Activated T-helper 17 cell treated with anti-CD3 and anti-CD28 coated beads, Interleukin-2, amount 50 U/mL, for 72 hours (primary cell): Measurements from ENCODE around the gene ITIH1. TPM values are rescaled to one million over a fixed set of nuclear protein-coding genes. Genes with fewer than 3 reads are reported as not detected.

Experiments
- ATAC-seq: fragments of 150-1000 bp; cut with Tn5 transposase; replicated peaks from 2 replicates; pipeline ENCODE4 v1.10.0; 2021; ENCODE audit warnings: mild to moderate bottlenecking, moderate library complexity
- H3K27ac Mint-ChIP-seq: one replicate; pipeline ENCODE4 v1.8.0; 2022; ENCODE audit warnings: mixed read lengths
- H3K27me3 Mint-ChIP-seq: one replicate; pipeline ENCODE4 v1.8.0; 2022; ENCODE audit warnings: mixed read lengths
- H3K36me3 Mint-ChIP-seq: one replicate; pipeline ENCODE4 v1.8.0; 2022; ENCODE audit warnings: low read depth, mild to moderate bottlenecking, mixed read lengths
- H3K4me1 Mint-ChIP-seq: one replicate; pipeline ENCODE4 v1.8.0; 2022; ENCODE audit warnings: mixed read lengths
- H3K4me3 Mint-ChIP-seq: one replicate; pipeline ENCODE4 v1.8.0; 2022; ENCODE audit warnings: mild to moderate bottlenecking, mixed read lengths
- H3K9me3 Mint-ChIP-seq: one replicate; pipeline ENCODE4 v1.8.0; 2022; ENCODE audit warnings: mixed read lengths
- total RNA-seq, 2 donors: library from RNA; stranded (reverse); gene quantifications; one replicate each; pipeline ENCODE4 v1.2.3, GENCODE V29; 2022

ITIH1 gene
- total RNA-seq, 2 donors from 2014 or later: not detected

GRCh38 chr3:52809662-52810377, 32.4 kb downstream of the ITIH1 start:
- Mint-ChIP-seq H3K27me3 (no peaks in the 10 kb centered on the region), H3K4me1 (no peaks in the 10 kb centered on the region), H3K36me3 (no peaks in the 10 kb centered on the region), H3K9me3 (no peaks in the 10 kb centered on the region), H3K27ac (no peak overlapping the region), H3K4me3 (no peak overlapping the region)
- no peak for ATAC-seq

- no peaks in the 10 kb centered on the region for H3K27me3 Mint-ChIP-seq
- no peak overlapping the region for H3K4me3 Mint-ChIP-seq
- H3K36me3 Mint-ChIP-seq: no peaks in the 10 kb centered on the region
- no peaks in the 10 kb centered on the region for H3K4me1 Mint-ChIP-seq
- H3K9me3 Mint-ChIP-seq: no peaks in the 10 kb centered on the region
- ATAC-seq: no peak
- H3K27ac Mint-ChIP-seq: no peak overlapping the region
Observed at GRCh38 chr3:52810923-52811322, 33.5 kb downstream of the ITIH1 start.

DNA sequence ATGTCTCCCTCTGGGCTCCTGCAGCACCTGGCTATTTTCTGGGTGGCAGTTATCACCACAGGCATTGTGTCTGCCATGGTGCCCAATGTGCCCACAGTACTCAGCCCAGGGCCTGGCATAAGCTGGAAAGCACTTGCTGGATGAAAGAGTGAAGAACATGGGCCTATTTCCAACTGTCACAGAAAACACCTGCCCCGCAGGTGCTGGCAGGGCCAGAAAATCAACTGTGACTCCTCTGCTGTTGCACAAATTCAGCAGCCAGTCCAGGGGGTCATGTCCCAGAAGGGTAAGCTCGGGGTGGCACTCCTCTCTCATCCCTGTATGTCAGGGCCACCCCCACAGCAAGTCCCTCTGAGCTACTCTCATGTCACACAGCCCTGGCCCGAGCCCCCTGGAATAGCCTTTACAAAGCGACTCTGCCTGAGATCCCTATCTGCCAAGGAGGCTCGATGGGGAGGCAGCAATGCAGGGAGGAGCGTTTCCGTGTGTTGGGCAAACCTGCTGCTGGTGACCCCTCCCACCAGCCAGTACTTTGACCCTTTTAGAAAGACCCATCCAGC, 34.1 kb downstream of the ITIH1 start:
- Mint-ChIP-seq H3K27me3 (no peaks in the 10 kb centered on the region), H3K4me1 (no peaks in the 10 kb centered on the region), H3K27ac (peak overlapping the region; percentile 42), H3K4me3 (no peak overlapping the region), H3K9me3 (no peaks in the 10 kb centered on the region), H3K36me3 (no peaks in the 10 kb centered on the region)
- no peak for ATAC-seq

DNA sequence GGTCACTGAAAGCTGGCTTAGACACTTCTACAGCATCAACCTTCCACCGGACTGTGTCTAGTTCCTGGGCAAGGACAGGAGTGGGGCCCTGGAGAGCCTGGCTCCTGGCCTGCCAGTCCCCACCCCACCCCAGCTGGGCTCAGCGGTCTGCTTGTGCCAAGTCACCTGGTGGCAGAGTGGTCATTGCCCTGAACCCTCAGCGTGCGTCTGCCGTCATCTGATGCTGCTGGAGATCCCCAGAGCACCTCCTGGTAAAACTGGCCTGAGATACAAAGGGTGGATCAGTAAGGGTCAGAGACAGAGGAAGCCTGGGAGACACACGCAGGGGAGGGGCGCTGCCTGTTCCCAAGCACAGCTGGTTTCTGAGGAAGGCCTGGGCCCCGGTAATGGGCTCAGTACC, 36.4 kb downstream of the ITIH1 start:
- H3K36me3 Mint-ChIP-seq: no peaks in the 10 kb centered on the region
- H3K4me3 Mint-ChIP-seq: no peak overlapping the region
- H3K4me1 Mint-ChIP-seq: no peaks in the 10 kb centered on the region
- no peak overlapping the region for H3K27ac Mint-ChIP-seq
- no peaks in the 10 kb centered on the region for H3K27me3 Mint-ChIP-seq
- no peaks in the 10 kb centered on the region for H3K9me3 Mint-ChIP-seq
- ATAC-seq: no peak

- H3K4me3 Mint-ChIP-seq: no peak overlapping the region
Observed at GRCh38 chr3:52816199-52816598, 38.8 kb downstream of the ITIH1 start.

DNA sequence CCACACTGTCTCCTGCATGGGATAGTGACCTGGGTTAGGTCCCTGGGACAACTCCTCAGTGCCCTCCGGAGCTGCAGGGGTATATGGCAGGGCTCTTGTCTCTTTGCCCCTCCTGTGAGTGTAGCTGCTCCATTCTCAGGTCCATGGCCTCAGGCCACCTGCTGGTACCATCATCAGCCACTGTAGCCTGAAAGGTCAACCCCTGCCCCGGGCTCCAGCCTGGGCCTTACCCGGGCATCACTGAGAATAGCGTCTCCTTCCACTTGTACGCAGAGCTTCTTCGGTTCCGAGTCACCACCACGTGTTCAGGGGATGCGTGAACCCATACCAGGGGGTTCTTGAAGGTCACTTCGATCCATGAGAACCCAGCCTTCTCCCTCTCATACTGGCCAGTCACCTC, 39.3 kb downstream of the ITIH1 start:
- no peak overlapping the region for H3K27ac Mint-ChIP-seq
- H3K27me3 Mint-ChIP-seq: no peaks in the 10 kb centered on the region
- H3K36me3 Mint-ChIP-seq: no peaks in the 10 kb centered on the region

More at GRCh38 chr3:52816199-52816598, 38.8 kb downstream of the ITIH1 start:
- Mint-ChIP-seq H3K27me3 (no peaks in the 10 kb centered on the region), H3K27ac (peak overlapping the region; percentile 30), H3K36me3 (no peaks in the 10 kb centered on the region), H3K4me1 (no peaks in the 10 kb centered on the region), H3K9me3 (no peaks in the 10 kb centered on the region)
- no peak for ATAC-seq

GRCh38 chr3:52817221-52817620, 39.8 kb downstream of the ITIH1 start:
- no peak for ATAC-seq
- no peak overlapping the region for H3K27ac Mint-ChIP-seq
- H3K27me3 Mint-ChIP-seq: no peaks in the 10 kb centered on the region
- H3K4me1 Mint-ChIP-seq: no peaks in the 10 kb centered on the region
- H3K36me3 Mint-ChIP-seq: no peaks in the 10 kb centered on the region
- no peaks in the 10 kb centered on the region for H3K9me3 Mint-ChIP-seq
- H3K4me3 Mint-ChIP-seq: no peak overlapping the region

More for the DNA sequence above, 39.3 kb downstream of the ITIH1 start:
- no peaks in the 10 kb centered on the region for H3K9me3 Mint-ChIP-seq
- H3K4me1 Mint-ChIP-seq: no peaks in the 10 kb centered on the region
- ATAC-seq: no peak
- no peak overlapping the region for H3K4me3 Mint-ChIP-seq

DNA sequence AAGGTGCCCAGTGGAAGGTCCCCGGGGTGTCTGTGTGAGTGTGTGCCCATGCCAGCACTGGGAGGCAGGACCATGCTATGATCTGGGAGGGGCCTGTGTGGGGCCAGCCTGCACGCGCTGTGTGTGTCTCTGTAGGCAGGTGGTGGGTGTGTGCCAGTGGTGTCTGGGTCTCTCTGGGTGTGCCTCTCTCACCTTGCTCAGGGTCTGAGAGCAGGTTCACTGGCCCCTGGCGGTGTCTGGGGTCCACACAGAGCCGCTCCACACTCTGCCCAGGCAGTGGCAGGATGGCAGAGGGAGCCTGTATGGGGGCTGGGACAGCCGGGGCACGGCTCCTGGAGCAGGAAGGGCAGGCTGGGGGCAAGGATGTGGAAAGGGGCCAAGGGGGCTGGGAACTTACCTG, 40.5 kb downstream of the ITIH1 start:
- H3K27me3 Mint-ChIP-seq: no peaks in the 10 kb centered on the region
- H3K9me3 Mint-ChIP-seq: no peaks in the 10 kb centered on the region
- no peak for ATAC-seq
- H3K27ac Mint-ChIP-seq: no peak overlapping the region
- H3K4me1 Mint-ChIP-seq: no peaks in the 10 kb centered on the region
- no peak overlapping the region for H3K4me3 Mint-ChIP-seq
- H3K36me3 Mint-ChIP-seq: no peaks in the 10 kb centered on the region

GRCh38 chr3:52819936-52820335, 42.5 kb downstream of the ITIH1 start:
- H3K4me1 Mint-ChIP-seq: no peaks in the 10 kb centered on the region
- H3K27me3 Mint-ChIP-seq: no peaks in the 10 kb centered on the region
- no peaks in the 10 kb centered on the region for H3K36me3 Mint-ChIP-seq
- no peak overlapping the region for H3K4me3 Mint-ChIP-seq
- H3K9me3 Mint-ChIP-seq: no peaks in the 10 kb centered on the region
- no peak overlapping the region for H3K27ac Mint-ChIP-seq
- ATAC-seq: no peak

GRCh38 chr3:52820736-52821135, 43.3 kb downstream of the ITIH1 start:
- Mint-ChIP-seq H3K36me3 (no peaks in the 10 kb centered on the region), H3K27me3 (no peaks in the 10 kb centered on the region), H3K27ac (no peak overlapping the region)

DNA sequence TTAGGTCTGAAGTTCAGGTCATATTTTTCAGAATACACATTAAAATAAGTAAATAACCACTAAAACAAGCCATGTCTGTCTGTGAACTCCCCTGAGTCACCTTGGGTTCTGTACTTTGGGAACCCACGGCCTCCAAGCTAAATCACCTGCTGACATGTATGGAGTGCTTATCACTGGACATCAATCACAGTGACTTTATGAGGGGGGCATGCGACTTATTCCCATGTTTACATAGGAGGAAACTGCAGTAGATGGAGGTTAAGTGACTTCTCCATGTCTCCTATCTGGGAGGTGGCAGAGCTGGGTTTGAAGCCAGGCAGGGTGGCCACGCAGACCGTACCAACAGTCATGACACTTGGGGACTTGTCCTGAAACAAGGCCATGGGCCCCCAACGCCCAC, 45.0 kb downstream of the ITIH1 start:
- no peak for ATAC-seq
- Mint-ChIP-seq H3K36me3 (no peaks in the 10 kb centered on the region), H3K27me3 (no peaks in the 10 kb centered on the region), H3K9me3 (no peaks in the 10 kb centered on the region), H3K4me1 (no peaks in the 10 kb centered on the region), H3K27ac (no peak overlapping the region), H3K4me3 (no peak overlapping the region)

More at GRCh38 chr3:52820736-52821135, 43.3 kb downstream of the ITIH1 start:
- Mint-ChIP-seq H3K9me3 (no peaks in the 10 kb centered on the region), H3K4me3 (no peak overlapping the region), H3K4me1 (no peaks in the 10 kb centered on the region)
- peak; percentile 57 for ATAC-seq

DNA sequence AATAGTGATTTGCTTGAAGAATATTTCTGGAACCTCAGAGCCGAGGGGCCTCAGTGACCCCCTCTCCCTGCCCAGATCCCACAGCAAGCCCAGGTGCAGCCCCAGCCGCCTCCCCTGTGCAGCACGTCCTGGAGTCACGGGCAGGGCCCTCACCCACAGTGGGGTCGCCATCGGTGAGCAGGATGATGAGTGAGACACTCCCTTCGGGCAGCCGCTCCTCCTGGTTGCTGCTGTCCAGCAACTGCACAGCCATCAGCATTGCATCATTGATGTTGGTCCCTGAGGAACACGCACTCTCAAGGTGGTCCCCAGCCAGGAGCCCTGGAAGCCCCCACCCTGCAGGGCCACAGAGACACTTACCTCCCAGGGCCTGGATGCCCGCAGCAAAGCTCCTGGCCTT, 46.6 kb downstream of the ITIH1 start:
- no peak for ATAC-seq
- H3K4me1 Mint-ChIP-seq: no peaks in the 10 kb centered on the region
- no peaks in the 10 kb centered on the region for H3K27me3 Mint-ChIP-seq
- no peaks in the 10 kb centered on the region for H3K9me3 Mint-ChIP-seq
- no peak overlapping the region for H3K4me3 Mint-ChIP-seq
- no peak overlapping the region for H3K27ac Mint-ChIP-seq
- no peaks in the 10 kb centered on the region for H3K36me3 Mint-ChIP-seq

- Mint-ChIP-seq H3K9me3 (no peaks in the 10 kb centered on the region), H3K36me3 (no peaks in the 10 kb centered on the region), H3K27me3 (no peaks in the 10 kb centered on the region), H3K4me1 (no peaks in the 10 kb centered on the region), H3K4me3 (no peak overlapping the region), H3K27ac (no peak overlapping the region)
- no peak for ATAC-seq
Observed at GRCh38 chr3:52827441-52827840, 50.0 kb downstream of the ITIH1 start.

GRCh38 chr3:52827866-52828376, 50.5 kb downstream of the ITIH1 start:
- ATAC-seq: no peak
- no peak overlapping the region for H3K27ac Mint-ChIP-seq

DNA sequence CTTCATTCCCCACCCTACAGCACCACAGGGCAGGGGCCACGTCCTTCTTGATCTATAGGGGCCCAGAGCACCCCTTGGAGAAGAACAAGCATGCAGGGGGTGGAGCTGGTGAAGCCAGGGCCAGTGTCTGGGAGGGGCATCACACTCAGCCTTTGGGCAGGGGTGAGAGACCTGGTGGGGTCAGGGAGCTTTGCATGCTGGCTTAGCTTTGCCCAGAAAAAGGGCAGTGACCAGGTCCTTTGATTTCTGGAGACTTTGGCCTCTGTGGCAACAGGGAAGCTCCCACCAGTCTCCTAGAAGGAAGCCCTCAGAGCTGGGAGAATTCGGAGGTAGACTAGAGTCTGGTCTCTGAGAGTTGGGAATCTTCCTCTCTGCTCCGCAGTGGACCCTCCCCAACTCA, 52.1 kb downstream of the ITIH1 start:
- Mint-ChIP-seq H3K27ac (no peak overlapping the region), H3K9me3 (no peaks in the 10 kb centered on the region), H3K4me1 (no peaks in the 10 kb centered on the region), H3K27me3 (no peaks in the 10 kb centered on the region), H3K4me3 (no peak overlapping the region), H3K36me3 (no peaks in the 10 kb centered on the region)
- ATAC-seq: no peak

More at GRCh38 chr3:52827866-52828376, 50.5 kb downstream of the ITIH1 start:
- Mint-ChIP-seq H3K27me3 (no peaks in the 10 kb centered on the region), H3K4me3 (no peak overlapping the region), H3K36me3 (no peaks in the 10 kb centered on the region), H3K4me1 (no peaks in the 10 kb centered on the region), H3K9me3 (no peaks in the 10 kb centered on the region)
